Endodermal cell (in vitro differentiated cells): ENCODE data around the gene H6PD. TPM values are rescaled to one million over a fixed set of nuclear protein-coding genes. Genes with fewer than 3 reads are reported as not detected.

ENCODE experiments used
- DNase-seq: peaks from one replicate; pipeline ENCODE4 v3.0.0-alpha.2; 2017
- H3K27ac ChIP-seq: 2 replicates; pipeline ENCODE4 v1.5.1; 2013; ENCODE audit warnings: mild to moderate bottlenecking, low read depth, low read length, moderate library complexity
- H3K27me3 ChIP-seq: 2 replicates; pipeline ENCODE4 v1.6.1; 2013; ENCODE audit warnings: mild to moderate bottlenecking, low read length, moderate library complexity; ENCODE audit not compliant: insufficient read depth, control insufficient read depth, poor library complexity, severe bottlenecking
- H3K36me3 ChIP-seq: 2 replicates; pipeline ENCODE4 v1.7.0; 2013; ENCODE audit warnings: mild to moderate bottlenecking, low read length, moderate library complexity; ENCODE audit not compliant: control insufficient read depth, insufficient read depth
- H3K4me1 ChIP-seq: one replicate; pipeline ENCODE4 v1.7.0; 2013; ENCODE audit warnings: low read length; ENCODE audit not compliant: control insufficient read depth, insufficient read depth
- H3K4me3 ChIP-seq: 2 replicates; pipeline ENCODE4 v1.5.1; 2013; ENCODE audit warnings: mild to moderate bottlenecking, low read length, moderate library complexity
- H3K9ac ChIP-seq: 2 replicates; pipeline ENCODE4 v1.6.1; 2013; ENCODE audit warnings: mild to moderate bottlenecking, low read length, moderate library complexity; ENCODE audit not compliant: poor library complexity, severe bottlenecking; ENCODE audit errors: extremely low read depth
- H3K9me3 ChIP-seq: 2 replicates; pipeline ENCODE4 v1.6.1; 2013; ENCODE audit warnings: mild to moderate bottlenecking, low read length, moderate library complexity; ENCODE audit not compliant: control insufficient read depth
- H3K27ac Mint-ChIP-seq: 2 replicates; pipeline ENCODE4 v1.8.0; 2020; ENCODE audit warnings: mixed read lengths
- H3K27me3 Mint-ChIP-seq: 2 replicates; pipeline ENCODE4 v1.8.0; 2021; ENCODE audit warnings: mild to moderate bottlenecking, mixed read lengths; ENCODE audit not compliant: insufficient read depth
- H3K36me3 Mint-ChIP-seq: 2 replicates; pipeline ENCODE4 v1.8.0; 2020; ENCODE audit warnings: low read depth, mixed read lengths
- H3K4me1 Mint-ChIP-seq: 2 replicates; pipeline ENCODE4 v1.8.0; 2020; ENCODE audit warnings: mixed read lengths
- H3K4me3 Mint-ChIP-seq: 2 replicates; pipeline ENCODE4 v1.8.0; 2020; ENCODE audit warnings: mild to moderate bottlenecking, moderate library complexity, mixed read lengths
- H3K9me3 Mint-ChIP-seq: 2 replicates; pipeline ENCODE4 v1.8.0; 2020; ENCODE audit warnings: mild to moderate bottlenecking, mixed read lengths
- WGBS, 2 experiments: methylation state at CpG; one replicate each; pipeline versions ENCODE4 v1.1.5 to v1.1.7; 2013; ENCODE audit warnings: missing lambda C conversion rate in 2 of 2, mixed read lengths in 1 of 2; ENCODE audit not compliant: insufficient coverage in 1 of 2, insufficient read length in 1 of 2; 5-methylcytosine and 5-hydroxymethylcytosine counted together
- total RNA-seq, 2 donors: library from RNA; stranded (reverse); fragmentation: NEBNext Ultra II Directional in 1 of 2; extraction: Animal tissue kit (Norgen Biotek cat#: 25700) in 1 of 2; gene quantifications; 2 replicates in 1 of 2; 3 replicates in 1 of 2; pipeline ENCODE4 v1.2.1, GENCODE V29; 2021
- TF ChIP-seq, protein P1 (sequence below): fragments of 200-600 bp; sonication (generic); conservative IDR thresholded peaks from 2 replicates; pipeline ENCODE4 v1.5.0; 2021; ENCODE audit warnings: antibody characterized with exemption, mild to moderate bottlenecking

The H6PD gene
- total RNA-seq, 2 donors from 2014 or later: 21.5 to 34.4 TPM

DNA sequence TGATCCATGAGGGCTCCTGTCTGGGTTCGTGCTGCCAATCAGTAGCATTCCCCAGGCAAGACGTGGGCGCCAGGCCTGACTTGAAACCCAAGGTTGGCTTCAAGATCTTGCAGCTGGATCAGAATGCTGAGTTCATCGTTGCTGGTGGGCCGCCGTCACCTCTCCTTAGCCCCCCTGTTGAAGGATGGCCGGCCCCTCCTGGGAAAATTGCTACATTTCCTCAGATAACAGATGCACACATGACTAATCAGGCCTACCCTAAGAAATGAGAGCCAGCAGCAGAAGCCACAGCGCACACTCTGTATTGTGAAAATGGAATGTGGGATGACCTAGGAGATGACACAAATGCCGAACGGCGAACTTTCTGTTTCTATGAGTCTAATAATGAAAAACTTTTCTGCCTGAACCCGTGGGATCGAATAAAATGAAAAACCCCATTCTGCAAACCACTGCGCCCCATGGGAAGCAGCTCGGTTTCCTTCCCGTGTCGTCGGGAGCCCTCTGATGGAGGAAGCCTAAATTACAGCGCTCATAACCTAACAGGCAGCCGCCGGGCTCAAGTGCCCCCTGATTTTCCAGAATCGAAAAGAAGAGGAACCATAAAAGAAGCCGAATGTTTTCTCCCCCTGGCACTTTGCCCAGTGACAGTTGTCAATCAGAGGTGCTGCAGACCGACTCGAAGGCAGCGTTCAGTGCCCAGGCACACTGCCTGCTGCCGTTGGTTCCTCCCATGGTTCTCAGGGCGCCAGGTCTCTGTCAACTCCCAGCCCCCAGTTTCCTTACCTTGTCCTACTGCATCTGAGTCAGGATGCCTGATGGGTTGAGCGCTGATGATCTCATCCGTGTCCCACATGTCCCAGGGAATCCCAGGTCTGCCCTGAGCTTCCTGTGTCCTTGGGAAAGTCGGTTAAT, 38.2 kb upstream of the H6PD start:
- H3K4me3 Mint-ChIP-seq: no peak overlapping the region
- H3K27ac Mint-ChIP-seq: no peak overlapping the region
- H3K27me3 ChIP-seq: peaks cover 49% of the 10 kb centered on the region
- H3K9me3 Mint-ChIP-seq: no peaks in the 10 kb centered on the region
- H3K4me1 Mint-ChIP-seq: peaks cover 3% of the 10 kb centered on the region
- no peaks in the 10 kb centered on the region for H3K4me1 ChIP-seq
- no peak overlapping the region for H3K4me3 ChIP-seq
- no peaks in the 10 kb centered on the region for H3K36me3 ChIP-seq
- TF ChIP-seq, protein P1, sequence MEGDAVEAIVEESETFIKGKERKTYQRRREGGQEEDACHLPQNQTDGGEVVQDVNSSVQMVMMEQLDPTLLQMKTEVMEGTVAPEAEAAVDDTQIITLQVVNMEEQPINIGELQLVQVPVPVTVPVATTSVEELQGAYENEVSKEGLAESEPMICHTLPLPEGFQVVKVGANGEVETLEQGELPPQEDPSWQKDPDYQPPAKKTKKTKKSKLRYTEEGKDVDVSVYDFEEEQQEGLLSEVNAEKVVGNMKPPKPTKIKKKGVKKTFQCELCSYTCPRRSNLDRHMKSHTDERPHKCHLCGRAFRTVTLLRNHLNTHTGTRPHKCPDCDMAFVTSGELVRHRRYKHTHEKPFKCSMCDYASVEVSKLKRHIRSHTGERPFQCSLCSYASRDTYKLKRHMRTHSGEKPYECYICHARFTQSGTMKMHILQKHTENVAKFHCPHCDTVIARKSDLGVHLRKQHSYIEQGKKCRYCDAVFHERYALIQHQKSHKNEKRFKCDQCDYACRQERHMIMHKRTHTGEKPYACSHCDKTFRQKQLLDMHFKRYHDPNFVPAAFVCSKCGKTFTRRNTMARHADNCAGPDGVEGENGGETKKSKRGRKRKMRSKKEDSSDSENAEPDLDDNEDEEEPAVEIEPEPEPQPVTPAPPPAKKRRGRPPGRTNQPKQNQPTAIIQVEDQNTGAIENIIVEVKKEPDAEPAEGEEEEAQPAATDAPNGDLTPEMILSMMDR: peak; percentile 82
- DNase-seq: peak; percentile 90
- 30 to 40% methylated on average over 21 to 31 of the region's 31 CpGs for WGBS, 2 experiments
- H3K36me3 Mint-ChIP-seq: no peaks in the 10 kb centered on the region
- H3K9me3 ChIP-seq: no peaks in the 10 kb centered on the region
- no peak overlapping the region for H3K9ac ChIP-seq
- H3K27me3 Mint-ChIP-seq: peaks cover 50% of the 10 kb centered on the region
- H3K27ac ChIP-seq: no peak overlapping the region

DNA sequence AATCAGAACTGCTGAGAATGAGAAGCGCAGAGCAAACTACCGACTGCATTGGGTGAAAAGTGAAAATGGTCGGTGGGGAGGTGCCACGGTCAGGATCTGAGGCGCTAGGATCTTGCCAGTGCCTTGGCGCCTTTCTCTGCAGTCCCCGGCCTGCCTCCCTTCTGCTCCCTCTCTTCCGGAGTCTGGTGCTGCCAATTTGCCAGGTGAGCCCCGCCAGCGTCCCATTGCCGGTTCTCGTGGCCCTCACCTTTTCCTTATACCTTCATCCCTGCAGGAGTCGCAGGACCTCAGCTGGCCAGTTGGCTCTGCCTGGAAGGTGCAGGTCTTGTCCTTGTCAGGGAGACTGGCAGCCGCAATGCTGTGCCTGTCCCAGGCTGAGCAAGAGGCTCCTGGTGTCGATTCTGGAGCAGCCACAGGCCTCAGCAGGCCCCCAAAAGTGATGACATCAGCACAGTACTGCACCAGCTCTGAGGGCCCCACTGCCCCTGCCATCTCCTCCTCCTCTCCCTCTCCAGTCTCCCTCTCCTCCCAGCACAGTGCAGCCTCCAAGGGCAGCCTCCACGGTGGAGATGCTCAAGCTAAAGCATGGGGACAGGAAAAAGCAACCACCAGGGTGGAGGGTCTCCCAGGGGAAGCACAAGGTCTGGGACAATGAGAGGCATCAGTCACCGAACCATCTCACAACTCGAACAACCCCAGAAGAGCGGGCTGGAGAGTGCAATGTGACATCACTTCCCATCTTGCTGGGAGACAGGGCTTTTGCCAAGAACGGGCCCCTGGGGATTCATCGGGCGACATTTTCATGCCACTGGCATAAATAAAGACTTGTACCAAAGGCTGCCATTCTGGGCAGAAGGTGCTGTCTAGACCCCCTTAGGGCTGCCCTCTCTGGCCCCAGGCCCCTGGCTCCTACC, 37.1 kb upstream of the H6PD start:
- TF ChIP-seq, protein P1: no peak
- H3K9ac ChIP-seq: no peak overlapping the region
- peaks cover 59% of the 10 kb centered on the region for H3K27me3 Mint-ChIP-seq
- H3K4me1 ChIP-seq: no peaks in the 10 kb centered on the region
- peaks cover 9% of the 10 kb centered on the region for H3K4me1 Mint-ChIP-seq
- no peaks in the 10 kb centered on the region for H3K36me3 Mint-ChIP-seq
- peaks cover 60% of the 10 kb centered on the region for H3K27me3 ChIP-seq
- H3K4me3 ChIP-seq: no peak overlapping the region
- WGBS, 2 experiments: 87 to 92% methylated on average over 13 to 22 of the region's 22 CpGs
- DNase-seq: no peak
- no peak overlapping the region for H3K4me3 Mint-ChIP-seq
- no peaks in the 10 kb centered on the region for H3K9me3 ChIP-seq
- H3K9me3 Mint-ChIP-seq: no peaks in the 10 kb centered on the region
- no peaks in the 10 kb centered on the region for H3K36me3 ChIP-seq
- no peak overlapping the region for H3K27ac Mint-ChIP-seq
- no peak overlapping the region for H3K27ac ChIP-seq

DNA sequence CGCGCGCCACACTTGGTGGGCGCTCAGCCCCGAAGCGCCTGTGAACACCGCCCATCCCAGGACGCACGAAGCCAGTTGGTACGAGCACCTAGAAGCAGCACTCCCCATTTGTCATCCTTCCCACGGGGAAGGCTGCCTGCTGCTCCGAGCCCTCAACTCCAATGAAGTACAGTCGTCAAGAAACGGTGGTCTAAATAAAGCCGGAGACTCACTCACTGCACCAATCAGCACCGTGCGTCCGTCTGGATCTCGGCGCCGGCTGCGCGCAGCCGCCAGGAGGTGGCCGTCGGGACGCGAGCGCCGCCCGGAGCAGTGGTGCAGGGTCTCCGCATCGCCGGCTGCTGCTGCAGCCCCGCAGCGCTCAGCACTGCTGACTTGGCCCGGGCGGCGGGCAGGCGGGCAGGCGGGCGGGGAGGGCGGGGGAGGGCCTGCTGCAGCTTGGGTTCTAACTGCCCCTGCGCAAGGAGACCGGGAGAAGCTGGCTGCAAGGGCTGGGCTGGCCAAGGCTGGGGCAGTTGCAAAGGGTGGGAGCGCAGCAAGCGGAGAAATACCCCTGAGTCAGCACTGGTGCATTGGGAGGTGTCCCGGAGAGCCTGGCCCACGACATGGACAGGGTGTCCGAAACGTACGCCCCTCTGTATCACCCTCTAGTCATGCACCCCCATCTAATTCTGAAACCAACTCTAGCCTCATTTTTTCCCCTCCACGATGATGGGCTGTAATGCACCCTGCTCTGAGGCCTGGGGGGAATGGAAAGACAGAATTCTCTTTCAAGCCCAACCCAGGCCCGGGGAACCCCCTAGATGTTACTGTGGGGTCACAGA, 35.8 kb upstream of the H6PD start:
- no peaks in the 10 kb centered on the region for H3K36me3 ChIP-seq
- no peaks in the 10 kb centered on the region for H3K9me3 ChIP-seq
- 21 to 63% methylated on average over 16 to 54 of the region's 54 CpGs for WGBS, 2 experiments
- no peak overlapping the region for H3K9ac ChIP-seq
- peaks cover 73% of the 10 kb centered on the region for H3K27me3 Mint-ChIP-seq
- TF ChIP-seq, protein P1: peak; percentile 64
- no peaks in the 10 kb centered on the region for H3K4me1 ChIP-seq
- H3K9me3 Mint-ChIP-seq: no peaks in the 10 kb centered on the region
- DNase-seq: peak; percentile 91
- H3K36me3 Mint-ChIP-seq: no peaks in the 10 kb centered on the region
- H3K4me3 Mint-ChIP-seq: peak overlapping the region; percentile 37
- peaks cover 12% of the 10 kb centered on the region for H3K4me1 Mint-ChIP-seq
- H3K4me3 ChIP-seq: no peak overlapping the region
- H3K27ac Mint-ChIP-seq: no peak overlapping the region
- no peak overlapping the region for H3K27ac ChIP-seq
- H3K27me3 ChIP-seq: peaks cover 73% of the 10 kb centered on the region
